Measurements from ENCODE around the gene ENPP4. TPM values are rescaled to one million over a fixed set of nuclear protein-coding genes. Genes with fewer than 3 reads are reported as not detected.
"Not testable (repeated sequence)": the region's sequence is repeated elsewhere in the genome, so short reads cannot be mapped to it uniquely, and the experiment has no call there.

The ENPP4 gene
- polyA plus RNA-seq, 1 of the 3 experiments (the other 2 are of a cell fraction): 0.05 TPM

DNA sequence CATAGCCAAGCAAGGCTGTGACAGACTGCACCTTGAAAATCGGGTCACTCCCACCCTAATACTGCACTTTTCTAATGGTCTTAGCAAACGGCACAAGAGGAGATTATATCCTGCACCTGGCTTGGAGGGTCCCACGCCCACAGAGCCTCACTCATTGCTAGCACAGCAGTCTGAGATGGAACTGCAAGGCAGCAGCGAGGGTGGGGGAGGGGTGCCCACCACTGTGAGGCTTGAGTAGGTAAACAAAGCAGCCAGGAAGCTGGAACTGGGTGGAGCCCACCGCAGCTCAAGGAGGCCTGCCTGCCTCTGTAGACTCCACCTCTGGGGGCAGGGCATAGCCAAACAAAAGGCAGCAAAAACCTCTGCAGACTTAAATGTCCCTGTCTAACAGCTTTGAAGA is 10.1 kb upstream of the ENPP4 start:
- H3K27me3 ChIP-seq (ENCODE audit: insufficient read depth); H3K27ac ChIP-seq (ENCODE audit: low read depth in 2 of 2, low read length in 1 of 2); H3K4me2 ChIP-seq; H3K9ac ChIP-seq; H3K9me3 ChIP-seq; H3K4me1 ChIP-seq (ENCODE audit: control insufficient read depth in 1 of 2, insufficient read depth in 2 of 2, low read depth in 1 of 2, low read length in 1 of 2); H2AFZ ChIP-seq (ENCODE audit: low read depth); DNase-seq; H3K9me2 ChIP-seq; H3K36me3 ChIP-seq (replicated peaks in 1 of 2; ENCODE audit: control insufficient read depth in 1 of 2, insufficient read depth in 2 of 2, low read length in 1 of 2); H3K79me2 ChIP-seq (ENCODE audit: insufficient read depth); H3K4me3 ChIP-seq (ENCODE audit: low read depth in 2 of 2, low read length in 1 of 2); H3F3A ChIP-seq (replicated peaks; ENCODE audit: insufficient read depth); H4K20me1 ChIP-seq (ENCODE audit: insufficient read depth); POLR2A ChIA-PET; CTCF ChIA-PET: not testable (repeated sequence)
- WGBS (ENCODE audit: low lambda C conversion rate): 0% methylated on average over 4 of the region's 5 CpGs

DNA sequence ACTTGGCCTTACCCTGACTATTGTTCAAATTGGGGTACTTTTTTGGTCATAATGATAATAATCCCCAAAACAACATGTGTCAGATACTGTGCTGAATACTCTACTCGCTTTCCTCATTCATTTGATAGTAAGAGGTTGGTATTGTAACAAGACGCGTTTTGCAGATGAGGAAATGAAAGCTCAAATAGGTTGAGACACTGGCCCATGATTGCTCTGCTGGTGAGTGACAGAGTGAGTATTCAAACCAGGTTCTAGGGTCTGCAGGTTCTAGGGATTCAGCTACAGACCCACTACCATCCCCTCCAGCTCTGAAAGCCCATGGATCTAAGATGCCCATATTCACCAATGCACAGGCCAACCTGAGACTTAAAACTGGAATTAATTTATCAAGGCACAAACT is 1.3 kb upstream of the ENPP4 start:
- H3K4me2 ChIP-seq: no peak overlapping the region
- TF ChIP-seq EP300 (IDR thresholded peaks at IDR 0.05; ENCODE audit: borderline replicate concordance in 1 of 2, low read depth in 1 of 2, low read length in 1 of 2) (no peak), MEF2A (IDR thresholded peaks at IDR 0.05; ENCODE audit: borderline replicate concordance, low read depth) (no peak), YY1 (IDR thresholded peaks at IDR 0.05; ENCODE audit: low read depth) (no peak), RAD21 (IDR thresholded peaks at IDR 0.05; ENCODE audit: low read length) (no peak), SIN3A (IDR thresholded peaks at IDR 0.05; ENCODE audit: borderline replicate concordance, low read depth, low read length) (no peak), GABPA (IDR thresholded peaks at IDR 0.05; ENCODE audit: low read depth) (no peak), USF1 (IDR thresholded peaks at IDR 0.05; ENCODE audit: borderline replicate concordance, low read depth) (no peak), RCOR1 (IDR thresholded peaks at IDR 0.05; ENCODE audit: low read length) (no peak), MAX (IDR thresholded peaks at IDR 0.05; ENCODE audit: low read depth) (no peak), ELF1 (IDR thresholded peaks at IDR 0.05) (no peak), TEAD4 (IDR thresholded peaks at IDR 0.05; ENCODE audit: borderline replicate concordance, insufficient read depth) (no peak), FOXM1 (IDR thresholded peaks at IDR 0.05; ENCODE audit: low read depth) (no peak)
- TF ChIP-seq, protein P1, sequence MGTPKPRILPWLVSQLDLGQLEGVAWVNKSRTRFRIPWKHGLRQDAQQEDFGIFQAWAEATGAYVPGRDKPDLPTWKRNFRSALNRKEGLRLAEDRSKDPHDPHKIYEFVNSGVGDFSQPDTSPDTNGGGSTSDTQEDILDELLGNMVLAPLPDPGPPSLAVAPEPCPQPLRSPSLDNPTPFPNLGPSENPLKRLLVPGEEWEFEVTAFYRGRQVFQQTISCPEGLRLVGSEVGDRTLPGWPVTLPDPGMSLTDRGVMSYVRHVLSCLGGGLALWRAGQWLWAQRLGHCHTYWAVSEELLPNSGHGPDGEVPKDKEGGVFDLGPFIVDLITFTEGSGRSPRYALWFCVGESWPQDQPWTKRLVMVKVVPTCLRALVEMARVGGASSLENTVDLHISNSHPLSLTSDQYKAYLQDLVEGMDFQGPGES (IDR thresholded peaks at IDR 0.05; ENCODE audit: low read depth, low read length): no peak
- TF ChIP-seq, protein P2, sequence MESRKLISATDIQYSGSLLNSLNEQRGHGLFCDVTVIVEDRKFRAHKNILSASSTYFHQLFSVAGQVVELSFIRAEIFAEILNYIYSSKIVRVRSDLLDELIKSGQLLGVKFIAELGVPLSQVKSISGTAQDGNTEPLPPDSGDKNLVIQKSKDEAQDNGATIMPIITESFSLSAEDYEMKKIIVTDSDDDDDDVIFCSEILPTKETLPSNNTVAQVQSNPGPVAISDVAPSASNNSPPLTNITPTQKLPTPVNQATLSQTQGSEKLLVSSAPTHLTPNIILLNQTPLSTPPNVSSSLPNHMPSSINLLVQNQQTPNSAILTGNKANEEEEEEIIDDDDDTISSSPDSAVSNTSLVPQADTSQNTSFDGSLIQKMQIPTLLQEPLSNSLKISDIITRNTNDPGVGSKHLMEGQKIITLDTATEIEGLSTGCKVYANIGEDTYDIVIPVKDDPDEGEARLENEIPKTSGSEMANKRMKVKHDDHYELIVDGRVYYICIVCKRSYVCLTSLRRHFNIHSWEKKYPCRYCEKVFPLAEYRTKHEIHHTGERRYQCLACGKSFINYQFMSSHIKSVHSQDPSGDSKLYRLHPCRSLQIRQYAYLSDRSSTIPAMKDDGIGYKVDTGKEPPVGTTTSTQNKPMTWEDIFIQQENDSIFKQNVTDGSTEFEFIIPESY (IDR thresholded peaks at IDR 0.05; ENCODE audit: borderline replicate concordance, low read depth): no peak
- no peak overlapping the region for H3K27ac ChIP-seq (ENCODE audit: low read depth in 2 of 2, low read length in 1 of 2)
- H3K79me2 ChIP-seq (ENCODE audit: insufficient read depth): no peaks in the 10 kb centered on the region
- H3K4me3 ChIP-seq (ENCODE audit: low read depth in 2 of 2, low read length in 1 of 2): no peak overlapping the region
- H3K9me3 ChIP-seq: no peaks in the 10 kb centered on the region
- H3K27me3 ChIP-seq (ENCODE audit: insufficient read depth): no peaks in the 10 kb centered on the region
- no peak for DNase-seq
- no peak overlapping the region for H2AFZ ChIP-seq (ENCODE audit: low read depth)
- H3K9me2 ChIP-seq: no peaks in the 10 kb centered on the region
- H4K20me1 ChIP-seq (ENCODE audit: insufficient read depth): no peaks in the 10 kb centered on the region
- CTCF ChIA-PET: no interaction called here
- POLR2A ChIA-PET: no interaction called here
- H3K9ac ChIP-seq: no peak overlapping the region
- no peaks in the 10 kb centered on the region for H3F3A ChIP-seq (replicated peaks; ENCODE audit: insufficient read depth)
- H3K36me3 ChIP-seq (replicated peaks in 1 of 2; ENCODE audit: control insufficient read depth in 1 of 2, insufficient read depth in 2 of 2, low read length in 1 of 2): no peaks in the 10 kb centered on the region
- H3K4me1 ChIP-seq (ENCODE audit: control insufficient read depth in 1 of 2, insufficient read depth in 2 of 2, low read depth in 1 of 2, low read length in 1 of 2): no peaks in the 10 kb centered on the region
- 7% methylated on average over 3 of the region's 3 CpGs for WGBS (ENCODE audit: low lambda C conversion rate)
